ENCODE results near the gene LRRC32.

The LRRC32 gene

GRCh38 chr11:76657187-76658170 is 13.1 kb downstream of the LRRC32 start:
- no peak for DNase-seq (ENCODE audit: low read depth in 2 of 2)
- no peak overlapping the region for H3K4me3 ChIP-seq (replicated peaks in 1 of 2; ENCODE audit: low read depth in 2 of 2, low read length in 2 of 2)
- TF ChIP-seq, protein P1, sequence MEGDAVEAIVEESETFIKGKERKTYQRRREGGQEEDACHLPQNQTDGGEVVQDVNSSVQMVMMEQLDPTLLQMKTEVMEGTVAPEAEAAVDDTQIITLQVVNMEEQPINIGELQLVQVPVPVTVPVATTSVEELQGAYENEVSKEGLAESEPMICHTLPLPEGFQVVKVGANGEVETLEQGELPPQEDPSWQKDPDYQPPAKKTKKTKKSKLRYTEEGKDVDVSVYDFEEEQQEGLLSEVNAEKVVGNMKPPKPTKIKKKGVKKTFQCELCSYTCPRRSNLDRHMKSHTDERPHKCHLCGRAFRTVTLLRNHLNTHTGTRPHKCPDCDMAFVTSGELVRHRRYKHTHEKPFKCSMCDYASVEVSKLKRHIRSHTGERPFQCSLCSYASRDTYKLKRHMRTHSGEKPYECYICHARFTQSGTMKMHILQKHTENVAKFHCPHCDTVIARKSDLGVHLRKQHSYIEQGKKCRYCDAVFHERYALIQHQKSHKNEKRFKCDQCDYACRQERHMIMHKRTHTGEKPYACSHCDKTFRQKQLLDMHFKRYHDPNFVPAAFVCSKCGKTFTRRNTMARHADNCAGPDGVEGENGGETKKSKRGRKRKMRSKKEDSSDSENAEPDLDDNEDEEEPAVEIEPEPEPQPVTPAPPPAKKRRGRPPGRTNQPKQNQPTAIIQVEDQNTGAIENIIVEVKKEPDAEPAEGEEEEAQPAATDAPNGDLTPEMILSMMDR (IDR thresholded peaks at IDR 0.05; ENCODE audit: low read depth, low read length): no peak

GRCh38 chr11:76656571-76657081 is 13.9 kb downstream of the LRRC32 start:
- no peak overlapping the region for H3K4me3 ChIP-seq (replicated peaks in 1 of 2; ENCODE audit: low read depth in 2 of 2, low read length in 2 of 2)
- TF ChIP-seq, protein P1 (IDR thresholded peaks at IDR 0.05; ENCODE audit: low read depth, low read length): no peak
- DNase-seq (ENCODE audit: low read depth in 2 of 2): peak in 1 of 2 donors; percentile 52

GRCh38 chr11:76656050-76656531 is 14.5 kb downstream of the LRRC32 start:
- DNase-seq (ENCODE audit: low read depth in 2 of 2): no peak

GRCh38 chr11:76655501-76656049 is 15.0 kb downstream of the LRRC32 start:
- DNase-seq (ENCODE audit: low read depth in 2 of 2): no peak
- TF ChIP-seq, protein P1 (IDR thresholded peaks at IDR 0.05; ENCODE audit: low read depth, low read length): no peak
- H3K4me3 ChIP-seq (replicated peaks in 1 of 2; ENCODE audit: low read depth in 2 of 2, low read length in 2 of 2): no peak overlapping the region

More at GRCh38 chr11:76656050-76656531, 14.5 kb downstream of the LRRC32 start:
- TF ChIP-seq, protein P1 (IDR thresholded peaks at IDR 0.05; ENCODE audit: low read depth, low read length): no peak
- H3K4me3 ChIP-seq (replicated peaks in 1 of 2; ENCODE audit: low read depth in 2 of 2, low read length in 2 of 2): no peak overlapping the region

DNA sequence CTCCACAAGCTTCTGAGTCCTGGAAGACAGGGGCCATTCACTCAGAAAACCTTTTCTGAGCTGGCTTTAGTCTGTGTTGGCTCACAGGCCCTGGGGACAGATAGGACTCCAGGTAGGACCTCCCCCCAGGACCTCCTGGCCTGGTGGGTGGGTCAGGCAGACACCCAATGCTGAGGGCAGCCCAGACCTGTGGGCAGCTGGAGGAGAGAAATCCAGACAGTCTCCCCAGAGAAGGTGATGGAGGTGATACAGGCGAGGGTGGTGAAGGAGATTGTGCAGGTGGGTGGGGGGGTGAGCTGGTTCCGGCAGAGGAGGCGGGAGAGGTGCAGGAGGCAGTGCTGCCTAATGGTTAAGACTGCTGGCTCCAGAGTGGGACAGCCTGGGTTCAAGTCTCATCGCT is 15.6 kb downstream of the LRRC32 start:
- TF ChIP-seq, protein P1 (IDR thresholded peaks at IDR 0.05; ENCODE audit: low read depth, low read length): no peak
- no peak overlapping the region for H3K4me3 ChIP-seq (replicated peaks in 1 of 2; ENCODE audit: low read depth in 2 of 2, low read length in 2 of 2)
- DNase-seq (ENCODE audit: low read depth in 2 of 2): peak in 1 of 2 donors; percentile 18

DNA sequence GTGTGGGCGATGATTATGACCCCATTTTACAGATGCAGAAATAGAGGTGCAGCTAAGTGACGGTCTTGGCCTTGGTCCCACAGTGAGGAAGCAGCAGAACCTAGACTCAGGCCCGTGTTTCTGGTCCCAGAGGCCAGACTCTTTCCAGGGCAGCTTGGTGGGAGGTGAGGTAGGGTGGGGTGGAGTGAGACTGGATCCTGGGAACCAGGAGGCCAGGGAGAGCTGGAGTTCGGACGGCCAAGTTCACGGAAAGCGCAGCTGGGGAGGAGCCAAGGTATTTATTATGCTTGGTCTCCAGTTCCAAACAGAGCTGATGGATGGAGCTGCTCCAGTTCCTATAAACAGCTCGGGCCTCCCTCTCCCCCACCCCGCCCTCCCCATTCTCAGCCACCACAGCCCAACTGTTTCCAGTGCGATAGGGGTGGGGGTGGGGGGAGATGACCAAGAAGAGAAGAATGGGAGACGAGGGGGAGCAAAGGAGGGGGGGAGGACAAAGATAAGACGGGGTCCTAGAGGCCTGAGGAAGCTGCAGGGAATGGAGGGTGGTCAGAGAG is 16.2 kb downstream of the LRRC32 start:
- TF ChIP-seq, protein P1 (IDR thresholded peaks at IDR 0.05; ENCODE audit: low read depth, low read length): no peak
- DNase-seq (ENCODE audit: low read depth in 2 of 2): peak; percentile 35 to 93
- no peak overlapping the region for H3K4me3 ChIP-seq (replicated peaks in 1 of 2; ENCODE audit: low read depth in 2 of 2, low read length in 2 of 2)

All from cardiac fibroblast (primary cell).